GM23338 (cell line): Measurements from ENCODE around the gene PER2. TPM values are rescaled to one million over a fixed set of nuclear protein-coding genes. Genes with fewer than 3 reads are reported as not detected.

Experiments used
- ATAC-seq: fragments of 200-7000 bp; cut with Tn5 transposase; 3 replicates; pipeline ENCODE4 v1.9.1; 2020
- DNase-seq: peaks from one replicate; pipeline ENCODE4 v3.0.0-alpha.2; 2015; ENCODE audit warnings: low spot score
- H2AFZ ChIP-seq: fragments of 200-600 bp; sonication (generic); 2 replicates; pipeline ENCODE4 v1.8.0; 2016; ENCODE audit warnings: antibody characterized with exemption, mild to moderate bottlenecking, moderate library complexity
- H3F3A ChIP-seq: fragments of 200-600 bp; sonication (generic); replicated peaks from 2 replicates; pipeline ENCODE4 v1.8.0; 2017; ENCODE audit warnings: antibody characterized with exemption, mixed run types, low read depth
- H3K27ac ChIP-seq: fragments of 200-600 bp; sonication (generic); 2 replicates; pipeline ENCODE4 v1.6.1; 2016; ENCODE audit warnings: low read depth
- H3K27me3 ChIP-seq: fragments of 200-600 bp; sonication (generic); 2 replicates; pipeline ENCODE4 v1.8.0; 2016; ENCODE audit warnings: mild to moderate bottlenecking, mixed run types, moderate library complexity; ENCODE audit not compliant: insufficient read depth
- H3K36me3 ChIP-seq: fragments of 200-600 bp; sonication (generic); 2 replicates; pipeline ENCODE4 v1.8.0; 2016; ENCODE audit warnings: mild to moderate bottlenecking; ENCODE audit not compliant: insufficient read depth
- H3K4me1 ChIP-seq: fragments of 200-600 bp; sonication (generic); 2 replicates; pipeline ENCODE4 v1.8.0; 2016; ENCODE audit warnings: mild to moderate bottlenecking, moderate library complexity; ENCODE audit not compliant: insufficient read depth
- H3K4me2 ChIP-seq: fragments of 200-600 bp; sonication (generic); 2 replicates; pipeline ENCODE4 v1.7.1; 2017; ENCODE audit warnings: mixed run types
- H3K4me3 ChIP-seq: fragments of 200-600 bp; sonication (generic); 2 replicates; pipeline ENCODE4 v1.6.1; 2016; ENCODE audit warnings: mixed run types
- H3K79me2 ChIP-seq: fragments of 200-600 bp; sonication (generic); replicated peaks from 2 replicates; pipeline ENCODE4 v1.8.0; 2017; ENCODE audit warnings: mild to moderate bottlenecking; ENCODE audit not compliant: insufficient read depth
- H3K9me2 ChIP-seq: fragments of 200-600 bp; sonication (generic); 2 replicates; pipeline ENCODE4 v1.8.0; 2017; ENCODE audit not compliant: insufficient read depth
- H4K20me1 ChIP-seq: fragments of 200-600 bp; sonication (generic); replicated peaks from 2 replicates; pipeline ENCODE4 v1.8.0; 2017; ENCODE audit warnings: mild to moderate bottlenecking; ENCODE audit not compliant: insufficient read depth
- H3K27ac Mint-ChIP-seq: 2 replicates; pipeline ENCODE4 v1.8.0; 2020; ENCODE audit warnings: inconsistent platforms, mild to moderate bottlenecking, moderate library complexity, mixed read lengths
- H3K27me3 Mint-ChIP-seq: 3 replicates; pipeline ENCODE4 v1.8.0; 2022; ENCODE audit warnings: low read depth, mild to moderate bottlenecking, moderate library complexity, mixed read lengths, inconsistent platforms; ENCODE audit not compliant: insufficient read depth, poor library complexity
- H3K36me3 Mint-ChIP-seq: 3 replicates; pipeline ENCODE4 v1.8.0; 2021; ENCODE audit warnings: low read depth, mild to moderate bottlenecking, inconsistent platforms, moderate library complexity, mixed read lengths
- H3K4me1 Mint-ChIP-seq: 3 replicates; pipeline ENCODE4 v1.8.0; 2020; ENCODE audit warnings: mild to moderate bottlenecking, inconsistent platforms, mixed read lengths
- H3K4me3 Mint-ChIP-seq: 3 replicates; pipeline ENCODE4 v1.8.0; 2021; ENCODE audit warnings: moderate library complexity, mild to moderate bottlenecking, inconsistent platforms, mixed read lengths
- H3K9me3 Mint-ChIP-seq: 3 replicates; pipeline ENCODE4 v1.8.0; 2020; ENCODE audit warnings: moderate library complexity, mild to moderate bottlenecking, inconsistent platforms, mixed read lengths
- EZH2phosphoT487 ChIP-seq: fragments of 200-600 bp; sonication (generic); IDR thresholded peaks from one replicate; pipeline ENCODE4 v1.8.1; 2018; ENCODE audit warnings: antibody characterized with exemption; ENCODE audit not compliant: unreplicated experiment
- JUNB ChIP-seq: IDR thresholded peaks from one replicate; pipeline ENCODE4 v1.6.1; 2016; ENCODE audit warnings: antibody characterized with exemption; ENCODE audit not compliant: unreplicated experiment
- NANOG ChIP-seq: IDR thresholded peaks from 2 replicates; pipeline ENCODE4 v1.6.1; 2016; ENCODE audit warnings: antibody characterized with exemption, borderline replicate concordance
- POLR2AphosphoS5 ChIP-seq: IDR thresholded peaks from 2 replicates; pipeline ENCODE4 v1.6.1; 2016; ENCODE audit warnings: antibody characterized with exemption, low read depth
- STAT1 ChIP-seq: IDR thresholded peaks from one replicate; pipeline ENCODE4 v1.6.1; 2016; ENCODE audit warnings: antibody characterized with exemption; ENCODE audit not compliant: unreplicated experiment
- ZNF114 ChIP-seq: fragments of 250-450 bp; sonication (Bioruptor Pico); IDR thresholded peaks from 2 replicates; pipeline ENCODE4 v1.5.0; 2020; ENCODE audit warnings: mild to moderate bottlenecking, moderate library complexity
- ZNF331 ChIP-seq: fragments of 250-450 bp; sonication (Bioruptor Pico); IDR thresholded peaks from 2 replicates; pipeline ENCODE4 v1.5.0; 2020; ENCODE audit warnings: low read depth, mild to moderate bottlenecking, moderate library complexity
- polyA plus RNA-seq: library from polyadenylated mRNA; unstranded; fragments of >200 nt; fragmentation: Nextera tagmentation; extraction: Ambion mirVana; gene quantifications from 2 replicates; pipeline ENCODE4 v1.2.1, GENCODE V29; 2016
- total RNA-seq: library from RNA; depleted of rRNA; stranded (reverse); fragments of >200 nt; shearing (Covaris generic); gene quantifications from 2 replicates; pipeline ENCODE4 v1.2.3, GENCODE V29; 2014
- TF ChIP-seq, protein P1 (sequence below): IDR thresholded peaks from one replicate; pipeline ENCODE4 v1.6.1; 2018; ENCODE audit warnings: antibody characterized with exemption; ENCODE audit not compliant: unreplicated experiment

Gene PER2
- total and polyA plus RNA-seq, 2 experiments from 2014 or later, result 2.2 to 4.6 TPM

GRCh38 chr2:238239863-238240756 lies 48.3 kb downstream of the PER2 start, which contains the start of gene HES6:
TSS of gene HES6 (minus strand) at chr2:238240038. CDS start at chr2:238239905, 133 bp downstream.
- H3K9me2 ChIP-seq, result peaks cover 2% of the 10 kb centered on the region
- Mint-ChIP-seq H3K27me3 (peaks cover 40% of the 10 kb centered on the region), H3K4me3 (peak within 1 kb of the TSS; percentile 76), H3K9me3 (peaks cover 8% of the 10 kb centered on the region), H3K36me3 (peaks cover 9% of the 10 kb centered on the region), H3K27ac (peak within 1 kb of the TSS; percentile 33; the same call in 1 of the 2 replicates), H3K4me1 (peaks cover 20% of the 10 kb centered on the region)
- peak within 1 kb of the TSS; percentile 94 for H3K4me2 ChIP-seq
- peaks cover 4% of the 10 kb centered on the region; the same call in 1 of the 2 replicates for H3F3A ChIP-seq
- H4K20me1 ChIP-seq, result peaks cover 6% of the 10 kb centered on the region; the same call in 1 of the 2 replicates
- TF ChIP-seq POLR2AphosphoS5, result peak; percentile 82
- peak; percentile 50; the same call in 1 of the 2 replicates for TF ChIP-seq ZNF114 (CRISPR knock-in tag)
- no peak for TF ChIP-seq EZH2phosphoT487
- TF ChIP-seq ZNF331, result no peak
- no peak for TF ChIP-seq NANOG
- peak within 1 kb of the TSS; percentile 98 for H2AFZ ChIP-seq
- peak within 1 kb of the TSS; percentile 87; the same call in 1 of the 2 replicates for H3K27ac ChIP-seq
- peaks cover 59% of the 10 kb centered on the region for H3K27me3 ChIP-seq
- DNase-seq (peak; percentile 95), ATAC-seq (peak; percentile 77)
- H3K79me2 ChIP-seq, result no peaks in the 10 kb centered on the region
- H3K4me3 ChIP-seq, result peak within 1 kb of the TSS; percentile 72
- H3K4me1 ChIP-seq, result peaks cover 7% of the 10 kb centered on the region; the same call in 1 of the 2 replicates
- H3K36me3 ChIP-seq, result no peaks in the 10 kb centered on the region

- TF ChIP-seq, protein P1, sequence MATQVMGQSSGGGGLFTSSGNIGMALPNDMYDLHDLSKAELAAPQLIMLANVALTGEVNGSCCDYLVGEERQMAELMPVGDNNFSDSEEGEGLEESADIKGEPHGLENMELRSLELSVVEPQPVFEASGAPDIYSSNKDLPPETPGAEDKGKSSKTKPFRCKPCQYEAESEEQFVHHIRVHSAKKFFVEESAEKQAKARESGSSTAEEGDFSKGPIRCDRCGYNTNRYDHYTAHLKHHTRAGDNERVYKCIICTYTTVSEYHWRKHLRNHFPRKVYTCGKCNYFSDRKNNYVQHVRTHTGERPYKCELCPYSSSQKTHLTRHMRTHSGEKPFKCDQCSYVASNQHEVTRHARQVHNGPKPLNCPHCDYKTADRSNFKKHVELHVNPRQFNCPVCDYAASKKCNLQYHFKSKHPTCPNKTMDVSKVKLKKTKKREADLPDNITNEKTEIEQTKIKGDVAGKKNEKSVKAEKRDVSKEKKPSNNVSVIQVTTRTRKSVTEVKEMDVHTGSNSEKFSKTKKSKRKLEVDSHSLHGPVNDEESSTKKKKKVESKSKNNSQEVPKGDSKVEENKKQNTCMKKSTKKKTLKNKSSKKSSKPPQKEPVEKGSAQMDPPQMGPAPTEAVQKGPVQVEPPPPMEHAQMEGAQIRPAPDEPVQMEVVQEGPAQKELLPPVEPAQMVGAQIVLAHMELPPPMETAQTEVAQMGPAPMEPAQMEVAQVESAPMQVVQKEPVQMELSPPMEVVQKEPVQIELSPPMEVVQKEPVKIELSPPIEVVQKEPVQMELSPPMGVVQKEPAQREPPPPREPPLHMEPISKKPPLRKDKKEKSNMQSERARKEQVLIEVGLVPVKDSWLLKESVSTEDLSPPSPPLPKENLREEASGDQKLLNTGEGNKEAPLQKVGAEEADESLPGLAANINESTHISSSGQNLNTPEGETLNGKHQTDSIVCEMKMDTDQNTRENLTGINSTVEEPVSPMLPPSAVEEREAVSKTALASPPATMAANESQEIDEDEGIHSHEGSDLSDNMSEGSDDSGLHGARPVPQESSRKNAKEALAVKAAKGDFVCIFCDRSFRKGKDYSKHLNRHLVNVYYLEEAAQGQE, result no peak
- TF ChIP-seq ZNF331 (no peak), POLR2AphosphoS5 (no peak), JUNB (no peak), STAT1 (no peak)
- H3K27me3 Mint-ChIP-seq, result peaks cover 43% of the 10 kb centered on the region
- no peak overlapping the region for H2AFZ ChIP-seq
Measured at GRCh38 chr2:238239543-238239862, 48.9 kb downstream of the PER2 start.

More at GRCh38 chr2:238239543-238239862, 48.9 kb downstream of the PER2 start:
- H3K4me3 ChIP-seq, result peak overlapping the region; percentile 64
- no peaks in the 10 kb centered on the region for H3K79me2 ChIP-seq
- H3K27ac ChIP-seq, result no peak overlapping the region
- peaks cover 7% of the 10 kb centered on the region for H3K36me3 Mint-ChIP-seq
- peak overlapping the region; percentile 33; the same call in 1 of the 3 replicates for H3K4me3 Mint-ChIP-seq
- H3K36me3 ChIP-seq, result no peaks in the 10 kb centered on the region
- peak overlapping the region; percentile 74; the same call in 1 of the 2 replicates for H3K4me2 ChIP-seq
- H3K4me1 Mint-ChIP-seq, result peaks cover 20% of the 10 kb centered on the region
- H3F3A ChIP-seq, result peaks cover 4% of the 10 kb centered on the region; the same call in 1 of the 2 replicates
- H3K9me3 Mint-ChIP-seq, result peaks cover 8% of the 10 kb centered on the region
- H3K9me2 ChIP-seq, result peaks cover 3% of the 10 kb centered on the region
- no peak overlapping the region for H3K27ac Mint-ChIP-seq
- peaks cover 6% of the 10 kb centered on the region; the same call in 1 of the 2 replicates for H4K20me1 ChIP-seq
- DNase-seq (peak; percentile 56), ATAC-seq (no peak)
- H3K27me3 ChIP-seq, result peaks cover 64% of the 10 kb centered on the region
- H3K4me1 ChIP-seq, result peaks cover 7% of the 10 kb centered on the region; the same call in 1 of the 2 replicates
